GM21717 (cell line): Measurements from ENCODE around the gene CACNA2D3.

Experiments used
- ATAC-seq: cut with Tn5 transposase; IDR thresholded peaks from one replicate; pipeline ENCODE4 v1.9.1; 2021; ENCODE audit warnings: mild to moderate bottlenecking, moderate library complexity; ENCODE audit not compliant: unreplicated experiment

The CACNA2D3 gene

GRCh38 chr3:54653456-54654195 lies 531.3 kb downstream of the CACNA2D3 start:
- no peak for ATAC-seq

GRCh38 chr3:54654776-54655175 lies 532.4 kb downstream of the CACNA2D3 start:
- ATAC-seq, result no peak

GRCh38 chr3:54659347-54659746 lies 537.0 kb downstream of the CACNA2D3 start:
- ATAC-seq, result no peak

- no peak for ATAC-seq
Observed at GRCh38 chr3:54660714-54661132, 538.4 kb downstream of the CACNA2D3 start.

GRCh38 chr3:54661151-54661550 lies 538.8 kb downstream of the CACNA2D3 start:
- no peak for ATAC-seq

GRCh38 chr3:54663501-54664011 lies 541.2 kb downstream of the CACNA2D3 start:
- no peak for ATAC-seq

GRCh38 chr3:54665016-54665600 lies 542.8 kb downstream of the CACNA2D3 start:
- no peak for ATAC-seq

- no peak for ATAC-seq
Observed at GRCh38 chr3:54668236-54668635, 545.9 kb downstream of the CACNA2D3 start.

GRCh38 chr3:54670201-54671000 lies 548.0 kb downstream of the CACNA2D3 start:
- no peak for ATAC-seq

- ATAC-seq, result no peak
Observed at GRCh38 chr3:54671511-54671910, 549.2 kb downstream of the CACNA2D3 start.

GRCh38 chr3:54676087-54676486 lies 553.7 kb downstream of the CACNA2D3 start:
- ATAC-seq, result no peak

- no peak for ATAC-seq
Observed at GRCh38 chr3:54681706-54682105, 559.4 kb downstream of the CACNA2D3 start.

- ATAC-seq, result no peak
Observed at GRCh38 chr3:54685213-54685612, 562.9 kb downstream of the CACNA2D3 start.

GRCh38 chr3:54691289-54691771 lies 569.0 kb downstream of the CACNA2D3 start:
- no peak for ATAC-seq

GRCh38 chr3:54696313-54696712 lies 574.0 kb downstream of the CACNA2D3 start:
- ATAC-seq, result no peak

GRCh38 chr3:54698054-54698453 lies 575.7 kb downstream of the CACNA2D3 start:
- ATAC-seq, result no peak

GRCh38 chr3:54703923-54704322 lies 581.6 kb downstream of the CACNA2D3 start:
- no peak for ATAC-seq

GRCh38 chr3:54705730-54706129 lies 583.4 kb downstream of the CACNA2D3 start:
- no peak for ATAC-seq

- ATAC-seq, result no peak
Observed at GRCh38 chr3:54706738-54707137, 584.4 kb downstream of the CACNA2D3 start.

GRCh38 chr3:54709785-54710184 lies 587.4 kb downstream of the CACNA2D3 start:
- ATAC-seq, result no peak

GRCh38 chr3:54710954-54711353 lies 588.6 kb downstream of the CACNA2D3 start:
- ATAC-seq, result no peak
